Amygdala (tissue), 56 donors: Measurements from ENCODE around the gene IFITM2.

Experiments used
- DNase-seq, 56 donors: peaks; one replicate each; lab custom pipeline; 2025; lab: John Stamatoyannopoulos, UW

IFITM2 gene

GRCh38 chr11:291281-292210, 16.1 kb upstream of the IFITM2 start:
- no peak for DNase-seq

GRCh38 chr11:292211-293121, 15.2 kb upstream of the IFITM2 start:
- DNase-seq: no peak

- DNase-seq: no peak
Observed at GRCh38 chr11:293271-293851, 14.3 kb upstream of the IFITM2 start.

GRCh38 chr11:293852-294661, 13.6 kb upstream of the IFITM2 start:
- DNase-seq: no peak

- DNase-seq: no peak
Observed at GRCh38 chr11:294780-295179, 12.8 kb upstream of the IFITM2 start.

- no peak for DNase-seq
Observed at GRCh38 chr11:295351-296170, 12.1 kb upstream of the IFITM2 start.

- no peak for DNase-seq
Observed at GRCh38 chr11:296171-297050, 11.2 kb upstream of the IFITM2 start.

GRCh38 chr11:297051-297585, 10.5 kb upstream of the IFITM2 start:
- no peak for DNase-seq

GRCh38 chr11:297586-298405, 9.8 kb upstream of the IFITM2 start:
- DNase-seq: no peak

GRCh38 chr11:298406-299065, 9.1 kb upstream of the IFITM2 start:
- DNase-seq: no peak

- DNase-seq: no peak
Observed at GRCh38 chr11:299081-299891, 8.3 kb upstream of the IFITM2 start, which contains the start of gene IFITM5. Gene IFITM5 (minus strand): TSS chr11:299526. CDS start chr11:299490, 36 bp downstream.

GRCh38 chr11:299951-300735, 7.5 kb upstream of the IFITM2 start:
- no peak for DNase-seq

GRCh38 chr11:303363-303762, 4.3 kb upstream of the IFITM2 start:
- no peak for DNase-seq

- DNase-seq: no peak
Observed at GRCh38 chr11:304061-304506, 3.5 kb upstream of the IFITM2 start.
